ENCODE data around the gene NR4A2.
"Not testable (repeated sequence)": the region's sequence is repeated elsewhere in the genome, so short reads cannot be mapped to it uniquely, and the experiment has no call there.

NR4A2 gene

GRCh38 chr2:156322686-156323231 is 9.8 kb downstream of the NR4A2 start:
- no peak for DNase-seq (ENCODE audit: low read depth in 4 of 4, low spot score in 1 of 4)

GRCh38 chr2:156322051-156322685 is 10.4 kb downstream of the NR4A2 start:
- no peak for DNase-seq (ENCODE audit: low read depth in 4 of 4, low spot score in 1 of 4)

- DNase-seq (ENCODE audit: low read depth in 4 of 4, low spot score in 1 of 4), result no peak
Observed at GRCh38 chr2:156321243-156321904, 11.1 kb downstream of the NR4A2 start.

- DNase-seq (ENCODE audit: low read depth in 4 of 4, low spot score in 1 of 4), result no peak
Observed at GRCh38 chr2:156320486-156321098, 11.9 kb downstream of the NR4A2 start.

GRCh38 chr2:156319811-156320485 is 12.6 kb downstream of the NR4A2 start:
- DNase-seq (ENCODE audit: low read depth in 4 of 4, low spot score in 1 of 4), result no peak

- no peak for DNase-seq (ENCODE audit: low read depth in 4 of 4, low spot score in 1 of 4)
Observed at GRCh38 chr2:156317631-156318030, 14.9 kb downstream of the NR4A2 start.

- DNase-seq (ENCODE audit: low read depth in 4 of 4, low spot score in 1 of 4), result no peak
Observed at GRCh38 chr2:156311976-156312375, 20.5 kb downstream of the NR4A2 start.

GRCh38 chr2:156310773-156311172 is 21.7 kb downstream of the NR4A2 start:
- DNase-seq (ENCODE audit: low read depth in 4 of 4, low spot score in 1 of 4), result no peak

- no peak for DNase-seq (ENCODE audit: low read depth in 4 of 4, low spot score in 1 of 4)
Observed at GRCh38 chr2:156309917-156310316, 22.6 kb downstream of the NR4A2 start.

GRCh38 chr2:156309167-156309566 is 23.4 kb downstream of the NR4A2 start:
- no peak for DNase-seq (ENCODE audit: low read depth in 4 of 4, low spot score in 1 of 4)

GRCh38 chr2:156306821-156307220 is 25.7 kb downstream of the NR4A2 start:
- no peak for DNase-seq (ENCODE audit: low read depth in 4 of 4, low spot score in 1 of 4)

GRCh38 chr2:156305121-156305520 is 27.4 kb downstream of the NR4A2 start:
- no peak for DNase-seq (ENCODE audit: low read depth in 4 of 4, low spot score in 1 of 4)

- DNase-seq (ENCODE audit: low read depth in 4 of 4, low spot score in 1 of 4), result no peak
Observed at GRCh38 chr2:156300337-156300736, 32.2 kb downstream of the NR4A2 start.

- no peak for DNase-seq (ENCODE audit: low read depth in 4 of 4, low spot score in 1 of 4)
Observed at GRCh38 chr2:156294945-156295580, 37.5 kb downstream of the NR4A2 start.

GRCh38 chr2:156293382-156293781 is 39.1 kb downstream of the NR4A2 start:
- DNase-seq (ENCODE audit: low read depth in 4 of 4, low spot score in 1 of 4), result not testable (repeated sequence)

- DNase-seq (ENCODE audit: low read depth in 4 of 4, low spot score in 1 of 4), result no peak
Observed at GRCh38 chr2:156279446-156280150, 52.9 kb downstream of the NR4A2 start.
